Activated CD8-positive, alpha-beta memory T cell treated with anti-CD3 and anti-CD28 coated beads, Interleukin-2, amount 50 U/mL, for 48 hours (primary cell): ENCODE data around the gene DSP.

Experiments
- DNase-seq: peaks from one replicate; pipeline ENCODE4 v3.0.0-alpha.2; 2020

DSP gene

DNA sequence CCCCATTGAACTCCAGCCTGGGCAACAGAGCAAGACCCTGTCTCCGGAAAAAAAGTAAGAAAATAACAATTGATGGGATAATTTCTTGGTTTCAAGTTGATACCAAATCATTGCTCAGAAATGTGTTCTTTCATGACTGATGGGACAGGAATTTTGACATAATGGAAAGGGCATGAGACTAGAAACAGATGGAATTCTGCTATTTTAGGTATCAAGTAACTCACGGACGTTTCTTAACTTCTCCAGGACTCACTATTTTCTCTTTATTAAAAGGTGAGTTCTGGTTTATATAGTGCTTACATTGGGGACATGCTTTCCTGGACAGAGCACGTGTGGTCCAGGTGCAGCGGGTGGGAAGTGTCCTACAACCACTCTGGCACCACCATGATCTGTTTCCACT, 6.0 kb upstream of the DSP start:
- DNase-seq: no peak

DNA sequence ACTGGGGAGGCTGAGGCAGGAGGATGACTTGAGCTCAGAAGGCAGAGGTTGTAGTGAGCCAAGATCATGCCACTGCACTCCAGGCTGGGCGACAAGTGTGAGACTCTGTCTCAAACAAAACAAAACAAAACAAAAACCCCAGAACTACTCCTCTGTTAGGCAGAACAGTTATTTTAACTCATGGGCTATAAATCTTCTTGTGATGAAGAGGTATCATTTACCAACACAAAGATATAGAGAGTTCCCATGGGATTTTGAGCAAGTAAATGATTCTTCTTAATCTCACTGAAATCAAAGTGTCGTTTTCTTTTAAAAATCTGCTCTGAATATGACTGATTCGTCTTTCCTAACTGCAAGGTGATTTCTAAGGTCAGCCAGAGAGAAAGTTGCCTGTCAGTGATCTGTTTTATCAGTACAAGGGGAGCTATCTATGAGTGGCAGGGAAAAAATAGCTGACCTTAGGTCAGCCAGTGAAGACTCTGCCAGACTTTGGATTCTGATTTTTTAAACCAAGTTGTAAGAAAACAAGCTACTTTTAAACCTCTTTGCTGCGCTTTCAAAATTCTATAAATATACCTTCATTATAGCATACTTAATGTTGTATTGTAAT, 3.8 kb upstream of the DSP start:
- no peak for DNase-seq

DNA sequence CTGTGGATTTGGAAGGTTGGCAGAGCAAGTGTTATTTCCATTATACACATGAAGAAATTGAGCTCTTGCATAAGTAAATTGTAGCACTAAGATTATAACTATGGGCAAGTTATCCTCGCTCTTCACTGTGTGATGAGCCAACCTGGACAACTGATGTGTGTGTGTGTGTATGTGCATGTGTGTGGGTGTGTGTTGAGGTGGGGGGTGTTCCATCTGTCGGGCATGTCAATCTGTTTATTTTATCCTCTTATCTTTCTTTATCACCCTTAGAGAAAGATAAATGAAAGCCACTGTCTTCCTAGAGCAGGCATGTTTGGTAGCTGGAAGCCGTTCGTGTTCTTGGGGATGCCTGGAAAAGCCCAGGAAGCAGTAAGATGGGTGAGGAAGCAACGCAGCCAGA, 3.0 kb upstream of the DSP start:
- DNase-seq: no peak

DNA sequence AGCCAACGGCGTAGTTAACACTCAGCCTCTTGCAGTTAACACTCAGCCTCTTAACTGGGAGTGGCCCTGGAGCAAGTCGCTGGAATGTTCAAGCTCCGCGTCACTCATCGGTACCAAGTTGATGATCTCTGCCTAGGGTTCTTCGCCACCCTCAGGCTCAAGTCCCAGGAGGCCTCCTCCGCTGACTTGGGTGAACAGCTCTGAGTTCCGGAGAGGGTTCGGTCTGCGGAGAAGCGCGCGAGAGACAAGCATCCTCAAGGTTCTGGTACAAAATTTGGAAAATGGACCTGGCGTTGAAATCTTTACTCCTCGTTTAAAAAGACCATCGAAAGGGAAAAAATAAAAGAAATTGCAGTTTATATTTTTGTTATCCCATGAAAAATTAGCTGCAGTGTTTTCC, 876 bp upstream of the DSP start:
- no peak for DNase-seq

DNA sequence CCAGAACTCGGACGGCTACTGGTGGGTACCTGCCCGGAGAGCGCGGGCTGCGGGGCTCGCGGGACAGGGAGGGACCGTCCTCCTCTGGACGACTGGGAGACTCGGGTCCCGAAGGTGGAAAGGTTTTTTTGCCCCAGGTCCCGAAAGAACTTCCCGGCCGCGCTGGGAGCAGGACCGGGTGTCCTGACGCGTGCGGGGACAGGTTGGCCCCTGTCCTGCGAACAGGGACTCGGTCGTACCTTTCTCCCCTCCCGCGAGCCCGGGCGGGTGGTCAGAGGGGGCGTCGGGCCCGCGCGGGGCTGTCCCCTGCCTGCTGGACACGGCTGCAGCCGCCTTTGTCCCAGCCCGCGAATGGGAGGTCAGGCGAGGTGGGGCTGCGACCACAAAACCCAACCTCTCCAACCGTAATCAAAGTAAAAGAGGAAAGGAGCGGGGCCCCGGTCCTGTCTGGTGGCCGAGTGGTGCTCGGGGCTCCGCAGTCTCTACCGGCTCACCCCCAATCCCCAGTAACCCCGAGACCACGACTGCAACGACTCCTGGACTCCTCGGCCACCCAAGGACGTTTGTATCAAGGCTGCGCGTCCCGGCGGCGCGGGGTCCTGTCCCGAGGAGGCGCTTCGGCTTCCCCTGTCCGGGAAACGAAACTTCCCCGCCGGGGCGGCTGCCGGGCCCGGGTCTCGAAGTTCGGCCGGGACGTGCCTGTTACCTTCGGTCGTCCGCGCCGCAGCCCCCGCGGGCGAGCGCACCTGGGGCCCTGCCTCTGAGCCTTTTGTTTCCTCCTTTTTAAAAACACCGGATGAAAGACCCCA, 798 bp downstream of the DSP start:
- DNase-seq: peak; percentile 57

DNA sequence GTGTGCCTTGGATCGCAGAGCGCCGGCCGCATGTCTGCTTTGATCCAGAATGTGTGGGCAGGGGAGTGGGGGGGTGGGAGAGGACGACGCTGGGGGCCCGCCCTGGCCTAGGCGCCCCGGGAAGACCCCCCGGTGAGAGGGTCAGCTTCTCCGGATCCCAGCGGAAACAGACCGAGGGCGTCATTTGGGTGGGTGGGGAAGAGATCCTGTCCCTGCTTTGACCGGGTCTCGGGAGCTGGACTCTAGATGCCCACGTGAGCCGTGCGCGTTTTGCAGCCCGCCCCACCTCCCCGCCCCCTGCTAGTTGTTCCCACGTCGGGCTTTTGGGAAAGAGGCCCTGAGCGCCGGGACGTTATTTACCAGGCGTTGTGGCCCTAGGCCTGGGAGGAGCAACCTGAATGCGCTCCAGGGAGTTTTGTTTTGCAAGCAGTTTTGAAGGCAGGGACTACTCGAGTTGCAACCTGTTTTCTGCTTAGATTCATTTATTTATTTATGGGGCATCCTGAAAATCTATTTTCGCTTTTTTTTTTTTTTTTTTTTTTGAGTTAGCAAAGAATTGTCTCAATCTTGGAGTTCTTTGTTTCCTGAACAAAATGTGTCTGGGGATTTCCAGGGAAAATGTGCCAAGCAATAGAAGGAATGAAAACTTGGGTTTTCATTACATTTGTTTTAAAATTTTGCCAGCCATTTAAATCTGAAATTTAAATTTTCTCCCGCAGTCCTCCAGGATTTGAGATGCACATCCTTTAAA, 1.6 kb downstream of the DSP start:
- no peak for DNase-seq

DNA sequence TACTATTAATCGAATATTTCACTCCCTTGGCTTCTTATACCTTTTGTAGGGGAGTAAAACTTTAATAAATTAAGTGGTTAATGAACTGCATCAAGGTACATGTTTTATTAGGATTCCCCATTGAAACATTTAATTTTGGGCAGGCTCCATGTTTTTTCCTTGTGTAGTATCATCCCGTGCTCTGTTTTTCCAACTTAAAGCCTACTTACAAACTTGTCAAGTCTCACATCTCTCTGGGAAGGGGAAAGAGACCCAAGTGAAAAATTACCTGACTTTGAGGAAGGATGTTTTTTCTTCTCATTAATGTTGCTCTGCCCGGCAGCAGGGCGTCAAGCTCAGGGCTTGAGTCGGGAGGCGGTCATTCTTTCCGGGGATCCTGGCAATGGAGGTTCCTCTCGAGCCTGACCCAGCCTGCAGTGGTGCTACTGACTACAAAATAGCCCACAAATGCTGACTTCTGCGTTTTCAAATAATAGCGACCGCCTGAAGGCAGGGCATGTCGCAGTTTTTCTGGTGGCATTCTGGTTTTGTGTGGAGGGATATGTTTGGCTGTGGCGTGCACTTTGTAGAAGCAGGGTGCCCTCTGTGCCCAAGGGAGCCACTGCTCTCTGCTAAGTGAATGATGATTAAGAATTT, 2.4 kb downstream of the DSP start:
- no peak for DNase-seq

DNA sequence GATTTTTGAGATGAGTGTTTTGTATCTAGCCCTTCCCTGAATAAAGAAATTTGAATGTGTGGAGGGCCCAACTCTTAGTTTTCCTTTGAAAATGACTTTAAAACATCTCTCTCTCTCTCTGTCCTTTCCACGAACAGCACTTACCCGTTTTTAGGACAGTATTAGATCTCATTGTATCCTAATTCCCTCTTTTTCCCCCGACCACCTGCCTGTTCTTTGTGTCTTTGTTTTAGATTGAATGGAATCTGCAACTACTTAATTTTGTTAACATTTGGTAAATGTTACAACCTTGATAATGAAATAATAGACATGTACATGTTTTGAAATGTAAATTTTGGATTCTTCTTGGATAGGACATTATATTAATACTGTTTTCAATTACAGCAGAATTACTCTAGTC, 3.1 kb downstream of the DSP start:
- DNase-seq: no peak

DNA sequence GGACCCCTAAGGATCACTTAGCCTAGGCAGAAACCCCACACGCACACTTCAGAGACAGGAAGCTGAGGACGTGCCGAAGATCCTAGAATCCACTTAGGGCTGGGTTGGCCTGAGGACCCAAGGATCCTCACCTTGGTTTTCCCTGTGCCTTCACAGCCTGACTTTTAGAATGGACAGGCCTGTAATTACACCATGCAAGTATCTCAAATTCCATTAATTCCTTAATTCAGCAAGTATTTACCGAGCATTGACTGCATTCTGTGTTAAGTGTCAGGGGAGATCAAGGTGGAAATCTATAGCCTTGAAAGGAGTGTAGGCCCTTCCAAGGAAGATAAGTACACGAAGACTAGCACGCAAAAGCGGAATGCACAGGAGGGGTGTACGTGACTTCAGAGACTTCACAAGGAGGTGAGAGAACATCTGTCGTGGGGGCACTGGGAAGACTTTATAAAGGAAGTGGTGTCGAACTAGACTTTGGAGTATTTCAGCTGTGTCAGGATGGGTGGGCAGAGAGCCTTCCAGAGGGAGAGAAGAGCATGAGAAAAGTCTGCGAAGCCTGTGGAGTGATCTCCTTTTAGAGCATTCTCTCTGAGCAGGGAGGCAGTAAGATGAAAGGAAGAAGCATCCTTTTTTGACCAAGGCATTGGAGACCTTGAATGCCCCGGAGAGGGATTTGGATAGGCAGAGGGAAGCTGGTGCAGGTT, 4.0 kb downstream of the DSP start:
- DNase-seq: no peak

DNA sequence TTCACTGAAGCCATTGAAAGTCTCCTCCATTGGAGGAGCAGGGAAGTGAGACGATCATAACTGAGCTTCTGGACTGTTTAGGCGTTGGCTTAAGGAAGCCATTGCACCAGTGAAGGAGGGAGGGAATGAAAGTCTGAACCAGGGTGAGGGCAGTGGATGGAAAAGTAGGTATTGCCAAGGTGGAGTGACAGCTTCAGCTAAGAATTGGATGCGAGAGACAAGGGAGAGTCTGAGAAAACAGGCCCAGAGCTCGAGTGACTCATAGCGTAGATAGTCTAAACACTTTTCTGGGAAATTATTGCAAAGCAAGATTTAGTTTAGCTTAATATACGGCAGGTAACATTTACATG, 4.5 kb downstream of the DSP start:
- DNase-seq: no peak

DNA sequence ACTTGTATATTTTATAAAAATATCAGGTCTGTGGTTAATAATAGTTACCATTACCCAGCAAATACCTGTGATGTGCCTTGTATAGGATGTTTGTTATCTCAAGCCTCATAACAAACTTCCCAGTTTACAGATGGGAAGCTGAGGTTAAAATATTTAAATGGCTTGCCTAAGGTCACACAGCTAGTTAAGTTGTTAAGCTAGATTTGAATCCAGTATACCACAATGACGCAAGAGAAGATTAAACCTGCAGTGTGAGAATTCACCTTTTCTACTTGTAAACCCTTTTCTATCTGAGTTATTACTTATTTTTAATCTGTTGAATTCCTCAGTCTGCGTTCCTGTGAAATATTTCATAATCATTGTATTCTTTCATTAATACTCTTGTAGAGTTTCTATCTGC, 4.9 kb downstream of the DSP start:
- DNase-seq: no peak

DNA sequence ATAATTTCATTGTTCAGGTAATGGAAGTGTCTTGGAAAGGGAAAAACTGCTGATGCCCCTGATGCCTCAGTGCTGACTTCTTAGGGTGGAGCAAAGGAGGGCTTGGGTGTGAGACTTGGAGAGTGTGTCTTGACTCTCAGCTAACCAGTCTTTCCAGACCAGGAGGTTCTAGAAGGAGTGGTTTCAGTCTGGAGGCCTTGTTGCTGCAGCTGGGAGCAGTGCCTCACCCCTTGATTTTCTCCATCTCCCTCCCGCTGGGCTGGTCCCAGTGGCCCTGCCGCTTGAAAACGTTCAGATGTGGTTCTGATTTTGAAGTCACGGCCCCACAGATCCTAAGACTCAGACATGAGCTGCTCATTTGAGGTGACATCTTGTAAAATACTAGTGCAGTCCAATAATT, 5.4 kb downstream of the DSP start:
- no peak for DNase-seq

DNA sequence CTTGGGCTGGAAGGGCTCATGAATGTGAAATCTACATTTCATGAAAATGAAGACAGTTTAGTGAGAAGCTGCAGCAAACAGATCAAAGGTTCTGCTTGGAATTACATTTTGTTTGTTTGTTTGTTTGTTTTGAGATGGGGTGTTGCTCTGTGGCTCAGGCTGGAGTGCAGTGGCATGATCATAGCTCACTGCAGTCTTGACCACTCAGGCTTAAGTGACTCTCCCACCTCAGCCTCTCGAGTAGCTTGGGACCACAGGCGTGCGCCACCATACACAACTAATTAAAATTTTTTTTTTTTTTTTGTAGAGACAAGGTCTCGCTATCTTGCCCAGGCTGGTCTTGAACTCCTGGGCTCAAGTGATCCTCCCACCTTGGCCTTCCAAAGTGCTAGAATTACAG, 5.8 kb downstream of the DSP start:
- DNase-seq: no peak

DNA sequence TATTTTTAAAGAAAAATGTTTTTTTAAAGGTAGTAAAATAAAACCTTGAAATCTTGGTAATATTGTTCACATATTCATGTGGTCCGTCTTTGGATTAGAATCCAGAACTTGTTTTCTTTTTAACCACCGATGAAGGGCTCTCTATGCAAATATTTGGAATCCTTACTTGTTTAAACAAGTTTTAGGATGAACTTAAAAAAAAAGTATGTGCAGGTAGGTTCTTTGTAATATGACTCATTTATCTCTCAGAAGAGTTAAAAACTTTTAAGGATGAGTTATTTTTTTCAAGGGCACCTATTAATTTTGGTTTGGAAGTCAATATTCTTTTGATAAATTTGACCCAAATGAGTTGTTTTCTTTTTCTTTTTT, 8.9 kb downstream of the DSP start:
- no peak for DNase-seq

DNA sequence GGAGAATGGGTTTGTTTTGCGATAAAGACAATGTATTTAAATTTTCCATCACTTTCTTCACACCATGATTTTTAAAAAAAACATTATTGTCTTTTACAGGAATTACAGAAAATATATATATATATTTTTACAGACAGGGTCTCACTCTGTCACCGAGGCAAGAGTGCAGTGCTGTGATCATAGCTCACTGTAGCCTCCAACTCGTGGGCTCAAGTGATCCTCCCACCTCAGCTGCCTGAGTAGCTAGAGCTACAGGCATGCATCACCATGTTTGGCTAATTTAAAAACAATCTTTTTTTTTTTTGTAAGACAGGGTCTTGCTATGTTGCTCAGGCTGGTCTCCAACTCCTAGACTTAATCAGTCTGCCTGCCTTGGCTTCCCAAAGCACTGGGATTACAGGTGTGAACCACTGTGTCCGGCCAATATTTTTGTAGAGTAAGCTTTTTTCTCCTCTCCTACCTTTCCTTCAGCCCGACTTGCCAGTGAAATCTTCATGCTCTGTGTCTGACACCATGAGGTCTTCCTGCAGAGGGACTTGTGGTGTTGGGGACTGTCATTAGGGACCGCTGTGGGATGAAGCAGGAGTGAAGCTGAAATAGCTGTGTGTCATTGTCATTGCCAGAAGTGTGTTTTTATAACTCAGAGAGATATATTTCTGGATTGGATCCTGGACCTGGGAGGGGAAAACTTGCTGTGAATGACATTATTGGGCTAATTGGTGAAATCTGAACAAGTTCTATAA, 13.2 kb downstream of the DSP start:
- DNase-seq: no peak

DNA sequence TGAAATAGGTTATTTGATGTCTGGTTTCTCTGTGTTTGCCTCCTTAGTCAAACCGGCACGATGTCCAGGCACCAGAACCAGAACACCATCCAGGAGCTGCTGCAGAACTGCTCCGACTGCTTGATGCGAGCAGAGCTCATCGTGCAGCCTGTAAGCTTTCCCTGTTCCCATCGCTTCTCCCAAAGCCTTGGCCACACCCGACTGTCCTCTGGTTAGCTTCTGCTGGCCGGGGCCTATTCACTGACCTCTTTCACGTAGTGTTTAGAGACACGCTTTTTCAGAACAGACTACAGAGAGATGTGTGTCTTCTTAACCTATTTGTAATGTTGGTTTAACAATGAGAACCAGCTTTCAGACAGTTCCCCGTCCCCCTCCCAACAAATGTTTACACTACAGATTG, 14.2 kb downstream of the DSP start:
- DNase-seq: no peak

DNA sequence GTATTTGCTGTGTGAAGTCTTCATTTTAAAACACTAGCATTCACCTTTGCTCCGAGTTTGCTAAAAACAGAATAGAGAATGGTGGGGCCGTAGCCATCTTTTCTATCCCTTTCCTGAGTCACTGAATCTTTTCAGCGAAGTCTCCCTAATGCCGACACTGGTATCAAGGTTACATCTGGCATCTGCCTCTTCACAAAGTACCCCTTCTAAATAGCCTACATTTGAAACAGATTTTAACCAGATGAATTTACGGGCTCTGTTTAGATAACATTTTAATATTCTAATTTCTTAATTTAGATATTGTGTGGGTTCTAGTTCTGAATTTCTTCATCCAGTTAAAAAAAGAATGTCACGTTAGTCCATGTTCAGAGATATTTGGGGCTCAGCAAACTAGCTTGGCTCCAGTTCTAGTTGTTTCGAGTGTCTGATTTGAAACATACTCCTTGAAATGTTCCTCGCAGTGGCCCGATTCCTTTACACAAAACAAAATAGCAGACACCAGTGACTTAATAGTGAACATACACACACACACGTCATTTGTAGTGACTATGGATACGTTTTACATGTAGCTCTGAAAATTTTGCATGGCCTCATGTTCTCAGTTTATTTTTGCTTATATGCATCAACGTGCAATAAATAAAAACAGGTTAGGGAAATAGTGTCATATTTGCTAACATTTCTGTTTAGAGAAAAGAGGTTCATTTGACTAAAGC, 15.1 kb downstream of the DSP start:
- no peak for DNase-seq

DNA sequence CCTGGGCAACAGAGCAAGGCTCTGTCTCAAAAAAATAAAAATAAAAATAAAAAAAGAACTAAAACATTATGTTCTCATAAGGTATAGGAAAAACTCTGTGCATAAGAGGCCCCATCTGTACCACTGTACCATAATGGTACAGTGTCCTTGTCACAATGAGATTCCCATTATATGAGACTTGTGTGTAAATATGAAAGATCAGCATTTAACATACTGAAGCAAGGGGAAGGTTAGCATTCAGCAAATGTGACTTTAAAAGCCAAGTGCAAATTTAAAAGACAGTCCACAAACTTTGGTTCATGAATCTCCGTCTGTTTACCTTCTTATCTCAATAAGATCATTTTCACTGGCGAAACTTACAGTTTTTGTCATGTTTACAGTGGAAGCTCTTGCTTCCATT, 16.2 kb downstream of the DSP start:
- no peak for DNase-seq

DNA sequence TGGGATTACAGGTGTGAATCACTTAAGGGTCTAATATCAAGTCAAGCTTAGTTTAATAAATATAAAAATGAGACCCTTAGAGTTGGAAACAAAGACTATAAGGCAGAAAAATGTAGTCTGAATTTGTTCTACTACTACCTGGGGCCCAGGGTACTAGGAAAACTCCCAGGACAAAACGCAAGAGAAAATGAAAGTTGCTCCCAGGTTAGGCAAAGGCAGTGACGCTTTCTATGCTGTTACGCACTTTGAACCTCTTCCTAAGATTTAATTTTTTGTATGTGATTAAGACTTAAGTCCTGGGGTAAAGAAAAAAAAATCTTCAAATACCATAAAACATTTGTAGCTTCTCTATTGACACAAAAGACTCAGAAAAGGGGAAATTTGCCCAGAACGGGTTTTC, 17.3 kb downstream of the DSP start:
- no peak for DNase-seq

DNA sequence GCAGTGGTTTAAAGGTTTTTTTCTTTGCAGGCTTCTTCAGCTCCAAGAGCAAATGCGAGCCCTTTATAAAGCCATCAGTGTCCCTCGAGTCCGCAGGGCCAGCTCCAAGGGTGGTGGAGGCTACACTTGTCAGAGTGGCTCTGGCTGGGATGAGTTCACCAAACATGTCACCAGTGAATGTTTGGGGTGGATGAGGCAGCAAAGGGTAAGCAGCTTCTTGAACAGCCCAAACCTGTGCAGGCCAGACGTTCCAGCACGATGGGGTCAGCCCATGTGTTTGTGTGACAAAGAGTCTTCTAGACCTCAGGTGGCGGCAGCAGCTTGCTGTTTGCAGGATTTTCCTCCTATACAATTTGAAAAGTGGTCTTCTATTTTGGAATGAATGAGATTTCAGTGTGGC, 17.7 kb downstream of the DSP start:
- DNase-seq: no peak

DNA sequence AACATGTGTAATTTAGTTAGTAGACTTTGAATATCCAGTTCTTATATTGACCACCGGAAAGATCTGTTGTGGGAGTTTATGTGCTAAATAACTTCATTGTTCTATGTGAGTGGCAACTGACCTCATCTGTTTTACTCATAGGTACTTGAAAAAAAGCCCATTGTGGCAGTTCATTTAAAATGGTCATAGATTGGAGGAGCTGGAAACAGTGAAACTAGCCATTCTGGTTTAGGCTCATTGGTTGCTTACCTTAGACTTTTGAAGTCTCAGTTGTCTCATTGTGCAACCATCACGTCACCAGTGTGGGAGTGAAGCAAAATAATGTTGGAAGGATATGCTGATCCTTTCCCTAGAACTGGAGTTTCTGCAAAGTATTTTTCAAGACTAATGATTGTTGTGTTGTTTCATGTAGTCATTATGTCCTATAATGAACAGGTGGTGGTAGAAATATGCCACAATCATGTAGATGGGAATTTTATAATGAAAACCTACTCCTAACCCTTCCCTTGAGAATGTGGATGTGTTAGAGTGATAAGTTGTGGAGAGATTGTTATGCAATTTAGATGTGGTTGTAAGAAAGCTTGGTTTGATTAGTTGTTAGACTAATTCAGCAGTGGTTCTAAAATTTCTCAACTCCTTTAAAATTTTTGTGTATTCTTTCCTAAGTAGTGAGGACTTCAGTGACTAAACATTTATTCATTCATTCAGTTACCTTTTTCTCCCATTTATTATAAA, 18.3 kb downstream of the DSP start:
- no peak for DNase-seq
